GM12864 (cell line): ENCODE results near the gene STPG1.
"Not testable (repeated sequence)": the region's sequence is repeated elsewhere in the genome, so short reads cannot be mapped to it uniquely, and the experiment has no call there.

Experiments used
- DNase-seq: peaks from one replicate; pipeline ENCODE4 v3.0.0-alpha.2; 2011; ENCODE audit warnings: low read depth
- H3K4me3 ChIP-seq: 2 replicates; pipeline ENCODE4 v1.5.1; 2011; ENCODE audit warnings: mild to moderate bottlenecking, low read depth, low read length, control low read depth
- TF ChIP-seq, protein P1 (sequence below): IDR thresholded peaks from 2 replicates; pipeline ENCODE4 v1.5.1; 2011; ENCODE audit warnings: low read depth, mild to moderate bottlenecking, moderate library complexity, low read length, control low read depth, inconsistent platforms; ENCODE audit errors: missing control alignments

Gene STPG1, protein sequence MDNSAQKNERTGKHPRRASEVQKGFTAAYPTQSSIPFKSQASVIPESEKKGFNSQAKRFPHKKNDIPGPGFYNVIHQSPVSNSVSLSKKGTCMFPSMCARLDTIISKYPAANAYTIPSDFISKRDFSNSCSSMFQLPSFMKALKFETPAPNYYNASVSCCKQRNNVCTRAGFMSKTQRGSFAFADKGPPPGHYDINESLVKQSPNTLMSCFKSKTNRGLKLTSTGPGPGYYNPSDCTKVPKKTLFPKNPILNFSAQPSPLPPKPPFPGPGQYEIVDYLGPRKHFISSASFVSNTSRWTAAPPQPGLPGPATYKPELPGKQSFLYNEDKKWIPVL

DNA sequence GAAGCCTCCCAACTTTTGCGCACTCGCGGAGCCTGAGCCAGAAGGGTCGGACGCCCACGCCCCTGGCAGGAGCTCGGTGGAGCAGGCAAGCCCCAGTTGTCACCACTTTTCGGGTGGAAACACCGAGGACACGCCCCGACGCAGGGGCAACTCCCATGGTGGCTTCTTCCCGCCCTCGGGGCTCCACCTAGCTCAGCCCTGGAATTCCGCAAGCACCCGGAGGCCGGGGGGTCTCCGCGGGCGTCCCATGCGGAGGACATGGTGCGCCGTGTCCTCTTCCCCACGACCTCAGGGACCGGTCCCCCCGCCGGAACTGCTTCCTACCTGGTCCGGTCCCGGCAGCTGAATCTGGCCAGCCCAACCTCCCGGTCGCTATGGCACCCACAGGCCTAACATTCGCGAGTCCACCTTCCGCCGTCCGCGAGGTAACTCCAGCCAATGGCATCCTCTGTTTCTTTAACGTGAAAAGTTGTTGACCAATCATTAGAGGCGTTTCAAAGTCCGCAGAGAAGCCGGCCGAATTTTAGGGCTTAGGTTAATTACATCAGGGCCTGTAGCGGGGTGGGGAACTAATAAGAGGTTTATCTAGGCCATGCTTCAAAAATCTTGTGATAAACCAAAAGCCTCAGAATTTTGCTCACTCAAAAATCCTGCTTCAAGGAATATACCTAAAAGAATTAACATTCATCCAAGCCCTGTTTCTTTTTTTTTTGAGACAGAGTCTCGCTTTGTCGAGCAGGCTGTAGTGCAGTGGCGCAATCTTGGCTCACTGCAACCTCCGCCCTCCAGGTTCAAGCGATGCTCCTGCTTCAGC is at the start of gene STPG1:
STPG1 (minus strand) TSS at position 433 of the 814 bp plus-strand sequence. CDS start 12,394 bp downstream, outside the sequence.
- peak within 1 kb of the TSS; percentile 77 for H3K4me3 ChIP-seq
- TF ChIP-seq, protein P1, sequence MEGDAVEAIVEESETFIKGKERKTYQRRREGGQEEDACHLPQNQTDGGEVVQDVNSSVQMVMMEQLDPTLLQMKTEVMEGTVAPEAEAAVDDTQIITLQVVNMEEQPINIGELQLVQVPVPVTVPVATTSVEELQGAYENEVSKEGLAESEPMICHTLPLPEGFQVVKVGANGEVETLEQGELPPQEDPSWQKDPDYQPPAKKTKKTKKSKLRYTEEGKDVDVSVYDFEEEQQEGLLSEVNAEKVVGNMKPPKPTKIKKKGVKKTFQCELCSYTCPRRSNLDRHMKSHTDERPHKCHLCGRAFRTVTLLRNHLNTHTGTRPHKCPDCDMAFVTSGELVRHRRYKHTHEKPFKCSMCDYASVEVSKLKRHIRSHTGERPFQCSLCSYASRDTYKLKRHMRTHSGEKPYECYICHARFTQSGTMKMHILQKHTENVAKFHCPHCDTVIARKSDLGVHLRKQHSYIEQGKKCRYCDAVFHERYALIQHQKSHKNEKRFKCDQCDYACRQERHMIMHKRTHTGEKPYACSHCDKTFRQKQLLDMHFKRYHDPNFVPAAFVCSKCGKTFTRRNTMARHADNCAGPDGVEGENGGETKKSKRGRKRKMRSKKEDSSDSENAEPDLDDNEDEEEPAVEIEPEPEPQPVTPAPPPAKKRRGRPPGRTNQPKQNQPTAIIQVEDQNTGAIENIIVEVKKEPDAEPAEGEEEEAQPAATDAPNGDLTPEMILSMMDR, result no peak
- peak; percentile 71 for DNase-seq

DNA sequence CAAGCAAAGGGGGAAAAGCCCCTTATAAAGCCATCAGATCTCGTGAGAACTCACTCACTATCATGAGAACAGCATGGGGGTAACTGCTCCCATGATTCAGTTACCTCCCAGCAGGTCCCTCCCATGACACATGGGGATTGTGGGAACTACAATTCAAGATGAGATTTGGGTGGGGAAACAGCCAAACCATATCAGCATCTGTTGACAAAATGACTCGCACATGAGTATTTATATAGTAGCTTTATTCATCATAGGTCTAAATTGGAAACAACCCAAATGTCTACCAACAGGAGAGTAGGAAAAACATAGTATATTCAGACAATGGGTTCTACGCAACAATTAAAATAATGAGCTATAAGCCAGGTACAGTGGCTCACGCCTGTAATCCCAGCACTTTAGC is 48.5 kb upstream of the STPG1 start:
- not testable (repeated sequence) for H3K4me3 ChIP-seq, DNase-seq

DNA sequence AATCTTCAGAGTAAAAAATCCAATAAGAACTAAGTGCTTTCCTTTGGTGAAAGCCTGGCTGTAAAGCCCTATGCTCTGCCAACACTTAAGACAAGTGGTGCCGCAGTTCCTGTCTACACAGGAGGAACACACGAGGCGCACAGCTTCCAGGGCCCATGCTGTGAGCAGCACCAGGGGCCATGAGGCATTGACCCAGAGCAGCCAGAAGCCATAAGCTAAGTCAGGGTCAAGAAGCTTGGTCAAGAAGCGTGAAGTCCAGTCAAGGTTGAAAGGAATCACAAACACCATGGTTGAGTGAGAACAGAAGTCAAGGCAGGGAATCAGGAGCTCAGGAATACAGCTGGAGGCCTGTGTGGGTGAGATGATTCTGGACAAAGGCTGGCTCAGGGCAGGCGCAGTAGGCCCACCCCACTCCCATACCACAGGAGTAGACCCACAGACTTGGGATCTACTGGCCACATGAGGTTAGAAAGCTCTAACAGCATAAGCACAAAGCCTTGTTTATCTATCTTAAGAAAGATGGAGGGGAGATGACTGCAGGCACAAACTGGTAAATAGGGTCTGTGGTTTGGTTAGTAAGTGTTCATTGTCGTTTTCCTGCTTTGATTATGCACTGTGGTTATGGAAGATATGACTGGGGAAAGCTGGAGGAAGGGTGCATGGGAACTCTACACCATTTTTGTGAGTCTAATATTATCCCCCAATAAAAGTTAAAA is 46.1 kb upstream of the STPG1 start:
- no peak overlapping the region for H3K4me3 ChIP-seq
- TF ChIP-seq, protein P1, result no peak
- DNase-seq, result no peak

DNA sequence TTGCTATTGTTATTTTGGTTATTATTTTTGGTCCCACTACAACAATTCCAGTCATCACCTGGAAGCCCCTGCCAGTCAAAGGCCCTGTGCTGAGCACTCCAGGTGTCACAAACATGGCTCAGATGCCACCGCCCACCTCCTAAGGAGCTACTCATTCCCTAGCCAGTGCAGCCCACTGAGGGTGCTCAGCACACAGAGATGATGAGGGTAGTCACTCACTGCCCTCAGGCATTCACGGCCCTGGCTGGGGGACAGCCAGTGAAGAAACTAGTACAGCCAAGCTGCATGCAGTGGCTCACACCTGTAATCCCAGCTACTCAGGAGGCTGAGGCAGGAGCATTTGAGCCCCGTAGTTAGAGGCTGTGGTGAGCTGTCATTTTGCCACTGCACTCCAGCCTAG is 44.3 kb upstream of the STPG1 start:
- DNase-seq, result no peak
- TF ChIP-seq, protein P1, result no peak

DNA sequence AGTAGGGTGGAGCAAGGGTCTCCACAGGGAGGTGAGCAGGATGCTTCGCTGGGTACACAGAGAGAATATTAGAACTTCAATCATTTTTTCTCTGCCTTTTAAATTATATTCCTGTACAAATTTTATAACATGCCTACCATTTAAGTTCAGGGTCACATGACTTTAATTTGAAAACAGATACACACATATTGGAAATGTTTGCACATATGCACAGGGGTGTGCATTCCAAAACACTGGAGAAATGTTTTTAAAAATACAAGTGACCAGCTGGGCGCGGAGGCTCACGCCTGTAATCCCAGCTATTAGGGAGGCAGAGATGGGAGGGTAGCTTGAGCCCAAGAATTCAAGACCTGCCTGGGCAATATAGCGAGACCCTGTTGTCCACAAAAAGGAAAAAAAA is 41.7 kb upstream of the STPG1 start:
- TF ChIP-seq, protein P1, result no peak
- H3K4me3 ChIP-seq, result no peak overlapping the region
- DNase-seq, result no peak

More for the DNA sequence above, 44.3 kb upstream of the STPG1 start:
- no peak overlapping the region for H3K4me3 ChIP-seq

DNA sequence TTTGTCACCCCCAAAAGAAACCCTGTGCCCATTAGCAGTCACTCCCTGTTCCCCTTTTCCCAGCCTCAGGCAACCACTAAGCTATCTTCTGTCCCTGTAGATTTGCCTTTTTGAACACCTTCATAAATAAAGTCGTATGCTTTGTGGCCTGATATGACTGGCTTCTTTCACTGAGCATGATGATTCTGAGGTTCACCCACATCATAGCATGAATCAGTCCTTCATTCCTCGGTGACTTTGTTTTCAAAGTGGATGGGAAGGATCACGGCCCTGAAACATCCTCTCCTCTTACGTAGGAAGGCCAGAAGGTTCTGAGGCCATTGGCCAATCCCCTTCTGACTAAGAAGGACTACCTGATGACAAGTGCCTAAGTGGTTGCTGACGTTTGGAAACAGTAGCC is 41.1 kb upstream of the STPG1 start:
- H3K4me3 ChIP-seq, result no peak overlapping the region
- DNase-seq, result no peak
- TF ChIP-seq, protein P1, result no peak

DNA sequence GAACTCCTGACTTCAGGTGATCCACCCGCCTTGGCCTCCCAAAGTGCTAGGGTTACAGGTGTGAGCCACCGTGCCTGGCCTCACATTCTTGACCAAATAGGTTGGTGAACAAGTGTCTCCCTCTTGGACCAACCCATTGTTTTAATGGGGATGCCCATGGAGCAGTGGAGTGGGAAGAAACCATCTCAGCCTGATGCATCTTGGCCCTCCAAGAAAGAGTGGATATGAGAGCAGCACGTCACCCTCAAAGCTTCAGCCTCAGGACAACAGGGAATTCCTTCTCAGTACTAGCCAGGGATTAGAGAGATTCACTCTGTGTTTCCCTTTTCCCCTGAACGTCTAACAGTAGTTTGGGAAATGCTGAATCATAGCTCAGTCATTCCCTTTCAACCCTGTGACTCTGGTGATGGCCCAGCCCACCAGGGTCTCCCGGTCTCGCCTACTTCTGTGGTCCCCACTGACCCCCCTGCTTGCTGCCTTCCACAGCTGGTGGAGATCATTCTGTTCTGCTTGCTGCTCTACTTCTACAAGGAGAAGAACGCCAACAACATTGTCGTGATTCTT is 39.4 kb upstream of the STPG1 start:
- TF ChIP-seq, protein P1, result no peak
- no peak overlapping the region for H3K4me3 ChIP-seq
- DNase-seq, result no peak
